ENCODE data around the gene EARS2.
A peak's percentile ranks its signal among the peaks of the same experiment; 100 is the strongest.

EARS2 gene

DNA sequence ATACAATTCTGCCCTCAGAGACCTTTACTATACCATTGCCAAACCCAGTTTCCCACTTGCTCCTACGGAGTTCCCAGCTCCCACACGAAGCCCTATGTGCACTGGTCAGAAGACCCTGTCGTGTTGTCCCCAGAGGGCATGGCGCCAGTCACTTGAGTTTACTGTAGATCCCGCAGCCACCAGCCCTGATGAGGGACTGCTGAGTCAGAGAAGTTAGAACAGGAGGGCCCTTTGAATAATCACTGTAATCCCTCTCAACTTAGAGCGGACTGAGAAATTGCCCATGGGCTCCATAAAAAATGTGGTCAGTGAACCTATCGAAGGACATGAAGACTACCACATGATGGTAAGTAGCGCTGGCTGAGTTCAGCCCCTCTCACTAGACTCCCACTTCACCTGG is 9.6 kb upstream of the EARS2 start:
- TF ChIP-seq, protein P1, sequence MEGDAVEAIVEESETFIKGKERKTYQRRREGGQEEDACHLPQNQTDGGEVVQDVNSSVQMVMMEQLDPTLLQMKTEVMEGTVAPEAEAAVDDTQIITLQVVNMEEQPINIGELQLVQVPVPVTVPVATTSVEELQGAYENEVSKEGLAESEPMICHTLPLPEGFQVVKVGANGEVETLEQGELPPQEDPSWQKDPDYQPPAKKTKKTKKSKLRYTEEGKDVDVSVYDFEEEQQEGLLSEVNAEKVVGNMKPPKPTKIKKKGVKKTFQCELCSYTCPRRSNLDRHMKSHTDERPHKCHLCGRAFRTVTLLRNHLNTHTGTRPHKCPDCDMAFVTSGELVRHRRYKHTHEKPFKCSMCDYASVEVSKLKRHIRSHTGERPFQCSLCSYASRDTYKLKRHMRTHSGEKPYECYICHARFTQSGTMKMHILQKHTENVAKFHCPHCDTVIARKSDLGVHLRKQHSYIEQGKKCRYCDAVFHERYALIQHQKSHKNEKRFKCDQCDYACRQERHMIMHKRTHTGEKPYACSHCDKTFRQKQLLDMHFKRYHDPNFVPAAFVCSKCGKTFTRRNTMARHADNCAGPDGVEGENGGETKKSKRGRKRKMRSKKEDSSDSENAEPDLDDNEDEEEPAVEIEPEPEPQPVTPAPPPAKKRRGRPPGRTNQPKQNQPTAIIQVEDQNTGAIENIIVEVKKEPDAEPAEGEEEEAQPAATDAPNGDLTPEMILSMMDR (IDR thresholded peaks at IDR 0.05; ENCODE audit: low read depth, low read length): no peak
- no peak overlapping the region for H3K4me3 ChIP-seq (ENCODE audit: low read depth, low read length)

DNA sequence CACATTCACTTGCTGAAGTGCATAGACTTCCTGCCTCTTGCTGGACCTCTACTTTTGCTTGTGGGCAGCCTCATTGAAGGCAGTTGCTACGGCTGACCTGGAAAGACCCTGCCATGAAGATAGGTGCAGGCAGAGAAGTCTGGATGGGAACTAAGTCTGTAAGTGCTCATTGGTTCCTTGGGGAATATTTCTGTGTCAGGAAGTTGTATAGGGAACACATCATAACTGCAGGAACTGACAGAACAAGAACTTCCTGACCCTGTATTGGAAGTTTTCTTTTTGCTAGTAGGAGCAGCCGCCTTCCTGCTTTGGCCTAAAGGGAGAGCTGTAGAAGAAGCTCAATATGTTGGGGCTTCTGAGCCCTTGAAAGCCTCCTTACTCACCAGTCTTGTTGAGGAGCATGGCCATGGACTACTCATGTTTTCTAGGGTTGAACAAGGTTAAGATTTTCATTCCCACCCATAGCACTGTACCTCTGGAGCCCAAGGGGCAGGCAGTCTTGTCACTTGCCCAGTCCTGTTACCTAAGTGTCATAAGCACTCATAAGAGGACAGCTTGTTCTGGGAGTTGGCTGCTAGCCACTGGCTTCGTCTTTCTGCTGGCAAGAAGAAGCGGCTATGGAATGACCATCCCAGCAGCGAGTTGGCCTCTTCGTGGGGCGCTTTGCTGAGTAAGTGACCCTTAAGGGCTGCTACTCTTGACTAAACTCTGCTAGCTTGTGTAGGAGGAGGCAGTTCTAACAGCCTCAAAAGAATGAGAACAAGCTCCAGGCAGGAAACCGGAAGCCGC is 7.6 kb upstream of the EARS2 start:
- TF ChIP-seq, protein P1 (IDR thresholded peaks at IDR 0.05; ENCODE audit: low read depth, low read length): no peak
- no peak overlapping the region for H3K4me3 ChIP-seq (ENCODE audit: low read depth, low read length)

DNA sequence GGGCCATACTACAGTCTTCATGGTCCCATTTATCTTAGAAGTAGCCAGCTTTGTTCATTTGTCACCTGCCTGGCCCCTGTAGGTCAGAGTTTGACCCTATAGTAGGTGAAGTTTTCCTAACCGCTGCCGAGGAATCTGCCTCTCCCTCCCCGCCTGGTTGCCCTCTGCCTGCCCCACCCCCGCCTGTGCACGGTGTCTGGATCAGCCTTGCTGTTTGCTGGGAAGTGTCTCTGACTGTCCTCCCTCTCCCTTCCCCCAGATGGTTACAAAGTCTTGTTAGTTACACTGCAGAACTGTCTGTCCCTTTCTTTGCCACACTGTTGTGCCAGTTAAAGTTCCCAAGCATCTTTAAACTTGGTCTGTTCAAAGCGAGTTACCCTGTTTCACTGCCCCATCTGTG is 6.0 kb upstream of the EARS2 start:
- TF ChIP-seq, protein P1 (IDR thresholded peaks at IDR 0.05; ENCODE audit: low read depth, low read length): no peak
- no peak overlapping the region for H3K4me3 ChIP-seq (ENCODE audit: low read depth, low read length)

DNA sequence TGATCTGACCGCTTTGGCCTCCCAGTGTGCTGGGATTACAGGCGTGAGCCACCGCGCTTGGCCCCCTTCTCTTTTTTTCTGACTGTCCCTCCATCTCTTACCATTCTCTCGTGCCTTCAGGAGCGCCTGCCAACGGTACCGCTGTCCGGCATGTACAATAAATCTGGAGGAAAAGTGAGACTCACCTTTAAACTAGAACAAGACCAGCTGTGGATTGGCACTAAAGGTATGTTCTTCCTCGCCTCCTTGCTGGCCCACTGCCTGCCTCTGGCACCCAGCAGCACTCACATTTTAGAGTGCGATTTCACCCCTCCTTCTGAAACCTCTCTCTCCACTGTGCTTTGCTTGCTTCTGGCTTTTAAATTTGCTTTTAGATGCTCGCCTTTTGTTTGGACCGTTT is 5.4 kb upstream of the EARS2 start:
- H3K4me3 ChIP-seq (ENCODE audit: low read depth, low read length): no peak overlapping the region
- TF ChIP-seq, protein P1 (IDR thresholded peaks at IDR 0.05; ENCODE audit: low read depth, low read length): no peak

DNA sequence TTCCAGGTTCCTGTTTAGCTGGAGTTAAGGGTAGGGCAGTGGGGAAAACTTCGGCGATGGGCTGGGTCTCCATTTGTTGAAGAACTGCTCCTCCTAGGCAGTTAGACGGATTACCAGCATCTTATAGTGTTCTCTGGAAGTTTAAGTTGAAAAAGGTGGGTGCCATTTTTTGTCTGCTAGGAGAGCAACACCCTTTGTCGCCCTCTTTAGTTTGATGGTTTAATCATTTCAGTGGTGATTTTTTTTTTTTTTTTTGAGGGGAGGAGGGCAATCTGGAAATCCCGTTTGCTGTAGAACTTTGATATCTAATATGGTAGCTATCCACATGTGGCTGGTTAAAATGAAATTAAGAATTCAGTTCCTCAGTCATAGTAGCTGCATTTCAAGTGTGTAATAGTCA is 4.4 kb upstream of the EARS2 start:
- TF ChIP-seq, protein P1 (IDR thresholded peaks at IDR 0.05; ENCODE audit: low read depth, low read length): no peak
- H3K4me3 ChIP-seq (ENCODE audit: low read depth, low read length): no peak overlapping the region

DNA sequence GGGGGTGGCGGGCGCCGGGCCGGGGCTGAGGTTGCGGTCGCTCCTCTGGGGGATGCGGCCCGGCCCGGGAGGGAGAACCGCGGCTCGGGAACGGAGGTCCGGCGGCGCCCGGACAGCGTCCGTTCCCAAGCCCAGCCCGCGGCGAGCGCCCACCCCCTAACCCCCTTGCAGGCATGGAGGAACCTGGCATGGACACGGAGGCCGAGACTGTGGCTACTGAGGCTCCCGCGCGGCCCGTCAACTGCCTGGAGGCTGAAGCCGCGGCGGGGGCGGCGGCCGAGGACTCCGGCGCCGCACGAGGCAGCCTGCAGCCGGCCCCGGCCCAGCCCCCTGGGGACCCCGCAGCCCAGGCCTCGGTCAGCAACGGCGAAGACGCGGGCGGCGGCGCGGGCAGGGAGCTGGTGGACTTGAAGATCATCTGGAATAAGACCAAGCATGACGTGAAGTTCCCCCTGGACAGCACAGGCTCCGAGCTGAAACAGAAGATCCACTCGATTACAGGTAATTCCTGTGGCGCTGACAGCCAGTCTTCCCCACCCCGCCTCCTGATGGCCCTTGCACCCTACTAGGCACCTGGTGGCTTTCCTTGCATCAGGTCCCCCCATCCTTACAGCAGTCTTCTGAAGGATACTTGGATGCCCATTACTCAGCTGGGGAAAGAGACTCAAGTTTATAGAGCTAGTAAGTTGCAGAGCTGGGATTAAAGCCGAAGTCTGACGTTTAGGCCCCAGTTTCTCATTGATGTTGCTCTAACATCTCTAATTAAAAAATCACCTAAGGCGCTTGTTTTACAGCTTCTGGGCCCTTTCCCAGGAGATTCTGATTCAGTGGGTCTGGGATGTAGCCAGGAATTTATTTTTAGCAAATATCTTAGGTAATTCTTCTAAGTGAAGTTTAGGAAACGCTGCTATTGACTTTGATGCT is 891 bp upstream of the EARS2 start:
- H3K4me3 ChIP-seq (ENCODE audit: low read depth, low read length): peak overlapping the region; percentile 94
- TF ChIP-seq, protein P1 (IDR thresholded peaks at IDR 0.05; ENCODE audit: low read depth, low read length): no peak

DNA sequence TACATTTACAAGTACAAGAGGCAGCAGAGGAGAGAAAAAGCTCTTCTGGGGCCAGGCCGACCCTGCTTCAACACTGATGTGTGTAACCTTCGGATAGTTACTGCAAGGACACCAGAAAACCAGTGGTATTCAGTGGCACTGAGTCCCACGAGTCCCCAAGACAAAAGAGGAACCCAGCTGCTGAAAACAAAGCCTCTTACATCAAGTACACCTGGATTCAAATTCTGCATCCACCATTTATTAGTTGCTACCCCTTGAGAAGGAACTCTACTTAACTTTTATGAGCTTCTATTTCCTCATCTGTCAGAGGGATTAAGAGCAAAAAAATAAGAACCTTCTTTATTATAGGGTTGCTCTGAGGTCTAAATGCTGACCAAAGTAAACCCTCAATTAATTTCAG is 2.6 kb downstream of the EARS2 start:
- no peak overlapping the region for H3K4me3 ChIP-seq (ENCODE audit: low read depth, low read length)
- TF ChIP-seq, protein P1 (IDR thresholded peaks at IDR 0.05; ENCODE audit: low read depth, low read length): no peak
